Activated naive CD4-positive, alpha-beta T cell treated with Interleukin-2 at 50 U/mL for 16 hours (primary cell): ENCODE data around the gene ZNF678.

Experiments used
- DNase-seq: peaks from one replicate; pipeline ENCODE4 v3.0.0-alpha.2; 2020

Gene ZNF678

GRCh38 chr1:227726318-227726717 is 163.0 kb downstream of the ZNF678 start:
- no peak for DNase-seq
